Measurements from ENCODE around the gene PRCC. TPM values are rescaled to one million over a fixed set of nuclear protein-coding genes. Genes with fewer than 3 reads are reported as not detected.

Gene PRCC
- total RNA-seq, 1 donor from 2014 or later: 93.2 TPM

GRCh38 chr1:156744786-156745419, 22.4 kb upstream of the PRCC start:
- Mint-ChIP-seq H3K36me3 (ENCODE audit: insufficient read depth) (peaks cover 13% of the 10 kb centered on the region), H3K9me3 (ENCODE audit: low read depth) (no peaks in the 10 kb centered on the region), H3K27ac (peak overlapping the region; percentile 80), H3K27me3 (no peaks in the 10 kb centered on the region), H3K4me1 (ENCODE audit: low read depth) (peaks cover 55% of the 10 kb centered on the region), H3K4me3 (ENCODE audit: low read depth) (no peak overlapping the region)
- no peak for TF ChIP-seq CTCF (IDR thresholded peaks at IDR 0.05; ENCODE audit: unreplicated experiment)
- DNase-seq (ENCODE audit: low spot score, unreplicated experiment): no peak

- no peak for DNase-seq (ENCODE audit: low spot score, unreplicated experiment)
- H3K36me3 Mint-ChIP-seq (ENCODE audit: insufficient read depth): peaks cover 13% of the 10 kb centered on the region
- H3K4me1 Mint-ChIP-seq (ENCODE audit: low read depth): peaks cover 55% of the 10 kb centered on the region
- H3K27ac Mint-ChIP-seq: peak overlapping the region; percentile 100
- no peaks in the 10 kb centered on the region for H3K27me3 Mint-ChIP-seq
- no peaks in the 10 kb centered on the region for H3K9me3 Mint-ChIP-seq (ENCODE audit: low read depth)
- TF ChIP-seq CTCF (IDR thresholded peaks at IDR 0.05; ENCODE audit: unreplicated experiment): no peak
- peak overlapping the region; percentile 86 for H3K4me3 Mint-ChIP-seq (ENCODE audit: low read depth)
Measured at GRCh38 chr1:156745881-156746280, 21.5 kb upstream of the PRCC start.

GRCh38 chr1:156746406-156746727, 21.0 kb upstream of the PRCC start:
- no peak for TF ChIP-seq CTCF (IDR thresholded peaks at IDR 0.05; ENCODE audit: unreplicated experiment)
- Mint-ChIP-seq H3K27ac (peak overlapping the region; percentile 100), H3K27me3 (no peaks in the 10 kb centered on the region), H3K4me3 (ENCODE audit: low read depth) (peak overlapping the region; percentile 86), H3K36me3 (ENCODE audit: insufficient read depth) (peaks cover 12% of the 10 kb centered on the region), H3K9me3 (ENCODE audit: low read depth) (no peaks in the 10 kb centered on the region), H3K4me1 (ENCODE audit: low read depth) (peaks cover 53% of the 10 kb centered on the region)
- DNase-seq (ENCODE audit: low spot score, unreplicated experiment): no peak

- Mint-ChIP-seq H3K9me3 (ENCODE audit: low read depth) (no peaks in the 10 kb centered on the region), H3K27ac (peak overlapping the region; percentile 100), H3K4me1 (ENCODE audit: low read depth) (peaks cover 50% of the 10 kb centered on the region), H3K4me3 (ENCODE audit: low read depth) (peak overlapping the region; percentile 86), H3K27me3 (no peaks in the 10 kb centered on the region), H3K36me3 (ENCODE audit: insufficient read depth) (peaks cover 9% of the 10 kb centered on the region)
- TF ChIP-seq CTCF (IDR thresholded peaks at IDR 0.05; ENCODE audit: unreplicated experiment): peak; percentile 48
- peak; percentile 80 for DNase-seq (ENCODE audit: low spot score, unreplicated experiment)
Measured at GRCh38 chr1:156746728-156747631, 20.4 kb upstream of the PRCC start.

GRCh38 chr1:156747742-156748669, 19.3 kb upstream of the PRCC start:
- no peak for DNase-seq (ENCODE audit: low spot score, unreplicated experiment)
- Mint-ChIP-seq H3K4me3 (ENCODE audit: low read depth) (peak overlapping the region; percentile 93), H3K27ac (peak overlapping the region; percentile 99), H3K27me3 (no peaks in the 10 kb centered on the region), H3K9me3 (ENCODE audit: low read depth) (no peaks in the 10 kb centered on the region), H3K4me1 (ENCODE audit: low read depth) (peaks cover 53% of the 10 kb centered on the region), H3K36me3 (ENCODE audit: insufficient read depth) (peaks cover 7% of the 10 kb centered on the region)
- no peak for TF ChIP-seq CTCF (IDR thresholded peaks at IDR 0.05; ENCODE audit: unreplicated experiment)
